Endothelial cell of umbilical vein (primary cell): ENCODE data around the gene SNAPC5. TPM values are rescaled to one million over a fixed set of nuclear protein-coding genes. Genes with fewer than 3 reads are reported as not detected.

ENCODE experiments used
- BruUV-seq: library from RNA; stranded (reverse); fragments of 400-500 nt; replicated peaks from 2 replicates; lab custom pipeline; 2021; lab: Mats Ljungman, UMichigan
- CTCF ChIA-PET: fragments of 300-600, 350-600 bp; sonication (Branson Sonifier 250); formaldehyde crosslinking; loops from one replicate; lab custom pipeline; 2021; ENCODE audit warnings: antibody characterized with exemption, inconsistent platforms; lab: Charles Lee
- POLR2A ChIA-PET: fragments of 300-600, 350-600 bp; sonication (Branson Sonifier 250); formaldehyde crosslinking; loops from one replicate; lab custom pipeline; 2021; ENCODE audit warnings: antibody characterized with exemption, inconsistent platforms; lab: Charles Lee
- DNase-seq: peaks from one replicate; pipeline ENCODE4 v3.0.0-alpha.2; 2011; ENCODE audit warnings: low read depth, low spot score
- FAIRE-seq: peaks from 2 replicates; lab custom pipeline; 2011; peaks lifted over from hg19 to GRCh38; lab: Jason Lieb, UNC
- H2AFZ ChIP-seq: 2 replicates; pipeline ENCODE4 v1.6.0; 2012; ENCODE audit warnings: low read depth, low read length, control low read depth, inconsistent platforms
- H3K27ac ChIP-seq: 2 replicates; pipeline ENCODE4 v1.5.1; 2011; ENCODE audit warnings: low read depth, mild to moderate bottlenecking, control low read depth, low read length, moderate library complexity; ENCODE audit not compliant: insufficient read depth
- H3K27me3 ChIP-seq, 2 experiments: 2 replicates each; pipeline versions ENCODE4 v1.6.0 to v1.6.1; 2011; ENCODE audit warnings: low read length in 2 of 2, mixed read lengths in 1 of 2; ENCODE audit not compliant: control insufficient read depth in 2 of 2, insufficient read depth in 2 of 2
- H3K36me3 ChIP-seq, 2 experiments: 2 replicates in 1 of 2; 3 replicates in 1 of 2; pipeline ENCODE4 v1.5.1; 2011; ENCODE audit warnings: low read length in 2 of 2, mild to moderate bottlenecking in 1 of 2, moderate library complexity in 1 of 2; ENCODE audit not compliant: control insufficient read depth in 2 of 2, insufficient read depth in 2 of 2; ENCODE audit errors: extremely low read depth in 1 of 2
- H3K4me1 ChIP-seq: 3 replicates; pipeline ENCODE4 v1.5.1; 2011; ENCODE audit warnings: mild to moderate bottlenecking, low read length; ENCODE audit not compliant: control insufficient read depth, insufficient read depth; ENCODE audit errors: extremely low read depth
- H3K4me2 ChIP-seq: 2 replicates; pipeline ENCODE4 v1.6.1; 2011; ENCODE audit warnings: low read length, control low read depth, mixed read lengths; ENCODE audit not compliant: insufficient read depth
- H3K4me3 ChIP-seq, 3 experiments: fragments of 200-600 bp in 1 of 3; sonication (generic), shearing (Covaris generic) in 1 of 3; replicated peaks in 1 of 3; 2 replicates each; pipeline ENCODE4 v1.5.1; 2011 to 2016; ENCODE audit warnings: control low read depth in 3 of 3, low read length in 3 of 3, mild to moderate bottlenecking in 2 of 3, inconsistent platforms in 1 of 3, low read depth in 1 of 3, moderate library complexity in 1 of 3; ENCODE audit not compliant: insufficient read depth in 1 of 3
- H3K79me2 ChIP-seq: 2 replicates; pipeline ENCODE4 v1.6.0; 2012; ENCODE audit warnings: low read length, inconsistent platforms; ENCODE audit not compliant: control insufficient read depth, insufficient read depth
- H3K9ac ChIP-seq: replicated peaks from 2 replicates; pipeline ENCODE3; 2011; ENCODE audit warnings: low read length, control low read depth; ENCODE audit not compliant: insufficient read depth; ENCODE audit errors: extremely low read depth
- H3K9me1 ChIP-seq: replicated peaks from 3 replicates; pipeline ENCODE4 v1.6.0; 2011; ENCODE audit warnings: mild to moderate bottlenecking, low read length; ENCODE audit not compliant: control insufficient read depth, insufficient read depth; ENCODE audit errors: extremely low read depth
- H3K9me3 ChIP-seq: replicated peaks from 2 replicates; pipeline ENCODE4 v1.5.1; 2012; ENCODE audit warnings: low read length, inconsistent platforms; ENCODE audit not compliant: control insufficient read depth, insufficient read depth
- H4K20me1 ChIP-seq: replicated peaks from 2 replicates; pipeline ENCODE3; 2011; ENCODE audit warnings: mild to moderate bottlenecking, low read length; ENCODE audit not compliant: control insufficient read depth, insufficient read depth; ENCODE audit errors: extremely low read depth
- EZH2 ChIP-seq: IDR thresholded peaks from 2 replicates; pipeline ENCODE4 v1.6.1; 2012; ENCODE audit warnings: borderline replicate concordance, low read depth, mild to moderate bottlenecking, moderate library complexity, low read length, inconsistent platforms; ENCODE audit not compliant: severe bottlenecking
- FOS ChIP-seq: IDR thresholded peaks from 2 replicates; pipeline ENCODE4 v1.6.1; 2011; ENCODE audit warnings: mild to moderate bottlenecking, low read length, moderate library complexity, borderline replicate concordance; ENCODE audit not compliant: insufficient read depth
- GATA2 ChIP-seq: IDR thresholded peaks from 2 replicates; pipeline ENCODE4 v1.7.0; 2011; ENCODE audit warnings: low read depth, mild to moderate bottlenecking, moderate library complexity, mixed read lengths, low read length; ENCODE audit not compliant: insufficient read length, insufficient read depth
- JUN ChIP-seq: IDR thresholded peaks from 2 replicates; pipeline ENCODE4 v1.6.1; 2011; ENCODE audit warnings: borderline replicate concordance, low read depth; ENCODE audit not compliant: insufficient read length, insufficient read depth
- MYC ChIP-seq: IDR thresholded peaks from one replicate; pipeline ENCODE4 v1.6.1; 2011; ENCODE audit warnings: mild to moderate bottlenecking, low read depth, low read length
- POLR2A ChIP-seq: IDR thresholded peaks from 2 replicates; pipeline ENCODE4 v1.6.1; 2012; ENCODE audit warnings: low read depth, mild to moderate bottlenecking, control low read depth, low read length
- POLR2AphosphoS5 ChIP-seq: IDR thresholded peaks from 2 replicates; pipeline ENCODE4 v1.6.1; 2012; ENCODE audit warnings: low read depth, mild to moderate bottlenecking, control low read depth, low read length, moderate library complexity; ENCODE audit not compliant: insufficient read depth
- dilution Hi-C: fragments of 300-500 bp; cut with MboI; formaldehyde crosslinking; loops from one replicate; pipeline ENCODE4 v1.15.0; 2019; ENCODE audit warnings: low sequenced_read_pairs; ENCODE audit not compliant: extremely low pct_ligation_motif_present
- intact Hi-C: fragments of 100-400 bp; cut with micrococcal nuclease; formaldehyde crosslinking; loops from one replicate; pipeline ENCODE4 v1.10.0; 2022
- polyA plus RNA-seq, 4 experiments: library from polyadenylated mRNA; depleted of rRNA in 3 of 4; stranded (reverse) in 3 of 4; unstranded in 1 of 4; fragments of >200 nt; gene quantifications; 2 replicates each; pipeline versions ENCODE4 v1.2.1 to v1.2.3, GENCODE V29; 2011 to 2012; ENCODE audit warnings: missing spikeins in 1 of 4
- total RNA-seq: library from RNA; stranded (reverse); gene quantifications from 2 replicates; pipeline ENCODE4 v1.2.3, GENCODE V29; 2021
- TF ChIP-seq, protein P1 (sequence below): IDR thresholded peaks from 2 replicates; pipeline ENCODE4 v1.6.1; 2011; ENCODE audit not compliant: insufficient read depth, insufficient read length
- TF ChIP-seq, protein P2 (sequence below), 2 donors: IDR thresholded peaks; 1 replicate in 1 of 2; 2 replicates in 1 of 2; pipeline ENCODE4 v1.5.1; 2011; ENCODE audit warnings: low read length in 2 of 2, mild to moderate bottlenecking in 2 of 2, moderate library complexity in 2 of 2, control low read depth in 1 of 2, inconsistent platforms in 1 of 2, low read depth in 1 of 2; ENCODE audit not compliant: insufficient read depth in 1 of 2; ENCODE audit errors: extremely low read depth in 1 of 2

Gene SNAPC5
- total and polyA plus RNA-seq, 2 donors (not counting 3 experiments of a cell fraction or from before 2014, with no cell fraction given) = 16.0 to 17.4 TPM

DNA sequence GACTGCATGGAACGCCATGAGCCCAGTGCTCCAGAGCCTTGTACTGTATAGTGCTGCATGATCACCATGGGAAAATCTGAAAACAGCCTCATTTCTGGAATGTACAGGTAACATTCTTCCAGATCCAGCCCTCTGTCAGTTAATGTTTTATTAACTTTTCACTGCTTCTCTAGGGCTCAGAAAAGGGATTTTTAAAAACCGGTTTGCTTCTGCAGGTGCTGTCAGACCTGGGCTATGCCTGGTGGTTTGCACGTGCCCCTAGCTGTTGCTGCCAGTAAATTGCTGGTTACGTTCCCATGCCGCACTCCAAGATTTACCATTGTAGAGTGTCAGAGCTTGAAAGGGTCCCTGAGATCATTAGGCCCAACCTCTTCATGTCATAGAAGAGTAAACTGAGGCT lies 9.0 kb downstream of the SNAPC5 start:
- FAIRE-seq (no peak), DNase-seq (no peak)
- ChIA-PET CTCF (no interaction called here), POLR2A (no interaction called here)
- H4K20me1 ChIP-seq = no peaks in the 10 kb centered on the region
- H3K36me3 ChIP-seq = peaks cover 9 to 28% of the 10 kb centered on the region in 2 experiments
- H3K9me3 ChIP-seq = no peaks in the 10 kb centered on the region
- BruUV-seq = no TSS peak
- H3K4me3 ChIP-seq = no peak overlapping the region
- dilution Hi-C loops (no loop called here), intact Hi-C loops (no loop called here)
- H3K9me1 ChIP-seq = no peaks in the 10 kb centered on the region
- no peaks in the 10 kb centered on the region for H3K79me2 ChIP-seq
- no peak overlapping the region for H2AFZ ChIP-seq
- no peaks in the 10 kb centered on the region for H3K4me1 ChIP-seq
- TF ChIP-seq POLR2AphosphoS5 = no peak
- TF ChIP-seq FOS = no peak
- TF ChIP-seq, protein P1, sequence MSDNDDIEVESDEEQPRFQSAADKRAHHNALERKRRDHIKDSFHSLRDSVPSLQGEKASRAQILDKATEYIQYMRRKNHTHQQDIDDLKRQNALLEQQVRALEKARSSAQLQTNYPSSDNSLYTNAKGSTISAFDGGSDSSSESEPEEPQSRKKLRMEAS = no peak
- TF ChIP-seq POLR2A = no peak
- TF ChIP-seq JUN = no peak
- TF ChIP-seq, protein P2, sequence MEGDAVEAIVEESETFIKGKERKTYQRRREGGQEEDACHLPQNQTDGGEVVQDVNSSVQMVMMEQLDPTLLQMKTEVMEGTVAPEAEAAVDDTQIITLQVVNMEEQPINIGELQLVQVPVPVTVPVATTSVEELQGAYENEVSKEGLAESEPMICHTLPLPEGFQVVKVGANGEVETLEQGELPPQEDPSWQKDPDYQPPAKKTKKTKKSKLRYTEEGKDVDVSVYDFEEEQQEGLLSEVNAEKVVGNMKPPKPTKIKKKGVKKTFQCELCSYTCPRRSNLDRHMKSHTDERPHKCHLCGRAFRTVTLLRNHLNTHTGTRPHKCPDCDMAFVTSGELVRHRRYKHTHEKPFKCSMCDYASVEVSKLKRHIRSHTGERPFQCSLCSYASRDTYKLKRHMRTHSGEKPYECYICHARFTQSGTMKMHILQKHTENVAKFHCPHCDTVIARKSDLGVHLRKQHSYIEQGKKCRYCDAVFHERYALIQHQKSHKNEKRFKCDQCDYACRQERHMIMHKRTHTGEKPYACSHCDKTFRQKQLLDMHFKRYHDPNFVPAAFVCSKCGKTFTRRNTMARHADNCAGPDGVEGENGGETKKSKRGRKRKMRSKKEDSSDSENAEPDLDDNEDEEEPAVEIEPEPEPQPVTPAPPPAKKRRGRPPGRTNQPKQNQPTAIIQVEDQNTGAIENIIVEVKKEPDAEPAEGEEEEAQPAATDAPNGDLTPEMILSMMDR (IDR thresholded peaks at IDR 0.05; ENCODE audit: extremely low read depth in 1 of 2, insufficient read depth in 1 of 2, low read depth in 1 of 2, low read length in 2 of 2) = no peak
- TF ChIP-seq GATA2 = no peak
- no peak for TF ChIP-seq MYC
- no peak for TF ChIP-seq EZH2
- H3K27ac ChIP-seq = no peak overlapping the region
- H3K9ac ChIP-seq = no peak overlapping the region
- H3K27me3 ChIP-seq = no peaks in the 10 kb centered on the region
- H3K4me2 ChIP-seq = no peak overlapping the region
